CD4-positive, alpha-beta memory T cell (primary cell): ENCODE data around the gene CDKAL1. TPM values are rescaled to one million over a fixed set of nuclear protein-coding genes. Genes with fewer than 3 reads are reported as not detected.
"Not testable (repeated sequence)": the region's sequence is repeated elsewhere in the genome, so short reads cannot be mapped to it uniquely, and the experiment has no call there.

Experiments
- CTCF ChIA-PET: fragments of 350-600 bp; sonication (Branson Sonifier 250); formaldehyde crosslinking; loops from one replicate; lab custom pipeline; 2021; ENCODE audit warnings: inconsistent platforms; ENCODE audit not compliant: partially characterized antibody; lab: Charles Lee
- POLR2A ChIA-PET: fragments of 350-600 bp; sonication (Branson Sonifier 250); formaldehyde crosslinking; loops from one replicate; lab custom pipeline; 2021; ENCODE audit not compliant: partially characterized antibody; lab: Charles Lee
- DNase-seq, 5 donors: peaks; one replicate each; pipeline versions ENCODE4 v3.0.0 to v3.0.0-alpha.2; 2020 to 2022; ENCODE audit warnings: mixed read lengths in 1 of 5
- H3K27ac ChIP-seq: one replicate; pipeline ENCODE4 v1.7.0; 2013; ENCODE audit warnings: low read depth, low read length
- H3K27me3 ChIP-seq: 2 replicates; pipeline ENCODE4 v1.7.0; 2013; ENCODE audit warnings: mild to moderate bottlenecking, low read length, moderate library complexity; ENCODE audit not compliant: insufficient read depth
- H3K36me3 ChIP-seq: 2 replicates; pipeline ENCODE4 v1.7.0; 2013; ENCODE audit warnings: mild to moderate bottlenecking, low read length, moderate library complexity; ENCODE audit not compliant: insufficient read depth
- H3K4me1 ChIP-seq: 2 replicates; pipeline ENCODE4 v1.7.0; 2013; ENCODE audit warnings: mild to moderate bottlenecking, low read length, moderate library complexity; ENCODE audit not compliant: insufficient read depth
- H3K4me3 ChIP-seq, 2 donors: one replicate each; pipeline ENCODE4 v1.7.0; 2013; ENCODE audit warnings: low read length in 2 of 2, mild to moderate bottlenecking in 1 of 2
- H3K9me3 ChIP-seq, 2 donors: one replicate each; pipeline ENCODE4 v1.7.0; 2013; ENCODE audit warnings: low read length in 2 of 2, control low read depth in 1 of 2; ENCODE audit not compliant: control insufficient read depth in 1 of 2
- H3K27ac Mint-ChIP-seq, 7 donors: one replicate each; pipeline ENCODE4 v1.8.0; 2020 to 2021; ENCODE audit warnings: mixed read lengths in 7 of 7, mild to moderate bottlenecking in 6 of 7, inconsistent platforms in 3 of 7, moderate library complexity in 3 of 7
- H3K27me3 Mint-ChIP-seq, 2 donors: one replicate each; pipeline ENCODE4 v1.8.0; 2020 to 2021; ENCODE audit warnings: mixed read lengths in 2 of 2
- H3K36me3 Mint-ChIP-seq, 2 donors: one replicate each; pipeline ENCODE4 v1.8.0; 2020 to 2021; ENCODE audit warnings: mixed read lengths in 2 of 2, inconsistent platforms in 1 of 2, mild to moderate bottlenecking in 1 of 2
- H3K4me1 Mint-ChIP-seq, 4 donors: one replicate each; pipeline ENCODE4 v1.8.0; 2020 to 2021; ENCODE audit warnings: mixed read lengths in 4 of 4, mild to moderate bottlenecking in 1 of 4
- H3K4me3 Mint-ChIP-seq, 8 donors: one replicate each; pipeline ENCODE4 v1.8.0; 2020 to 2021; ENCODE audit warnings: mixed read lengths in 8 of 8, mild to moderate bottlenecking in 7 of 8, moderate library complexity in 6 of 8, inconsistent platforms in 3 of 8
- H3K9me3 Mint-ChIP-seq, 8 donors: one replicate each; pipeline ENCODE4 v1.8.0; 2020 to 2021; ENCODE audit warnings: mixed read lengths in 8 of 8, mild to moderate bottlenecking in 5 of 8, inconsistent platforms in 3 of 8, moderate library complexity in 1 of 8
- intact Hi-C: fragments of 100-400 bp; cut with micrococcal nuclease; formaldehyde crosslinking; loops from one replicate; pipeline ENCODE4 v1.15.1; 2023
- polyA plus RNA-seq, 2 donors: library from polyadenylated mRNA; unstranded; fragments of 300-500 nt; fragmentation: Illumina TruSeq; gene quantifications; one replicate each; pipeline ENCODE4 v1.2.3, GENCODE V29; 2021
- total RNA-seq, 2 experiments: library from RNA; stranded (reverse); gene quantifications; one replicate each; pipeline ENCODE4 v1.2.3, GENCODE V29; 2021

The CDKAL1 gene
- total and polyA plus RNA-seq, 4 experiments from 2014 or later: 22.3 to 41.8 (median 26.8) TPM

DNA sequence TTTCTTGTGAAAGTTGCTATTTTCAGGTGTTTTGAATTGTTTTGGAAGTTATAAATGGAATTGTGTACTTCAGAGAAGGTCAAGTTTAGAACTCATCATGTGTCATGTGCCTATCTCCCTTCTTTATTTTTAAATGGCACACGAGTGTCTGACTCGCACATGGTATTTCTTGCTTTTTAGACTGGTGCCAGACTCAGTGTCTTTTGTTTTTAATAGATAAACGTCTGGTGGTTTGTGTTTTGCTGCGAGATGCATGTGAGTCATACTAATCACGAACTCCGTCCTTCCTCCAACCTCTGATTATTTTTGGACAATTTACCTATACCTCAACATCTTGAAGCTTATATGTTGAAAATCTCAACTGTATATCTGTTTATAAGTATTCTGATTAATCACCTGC, 292.1 kb downstream of the CDKAL1 start:
- H3K36me3 Mint-ChIP-seq: peaks cover 29 to 51% of the 10 kb centered on the region in 2 donors

DNA sequence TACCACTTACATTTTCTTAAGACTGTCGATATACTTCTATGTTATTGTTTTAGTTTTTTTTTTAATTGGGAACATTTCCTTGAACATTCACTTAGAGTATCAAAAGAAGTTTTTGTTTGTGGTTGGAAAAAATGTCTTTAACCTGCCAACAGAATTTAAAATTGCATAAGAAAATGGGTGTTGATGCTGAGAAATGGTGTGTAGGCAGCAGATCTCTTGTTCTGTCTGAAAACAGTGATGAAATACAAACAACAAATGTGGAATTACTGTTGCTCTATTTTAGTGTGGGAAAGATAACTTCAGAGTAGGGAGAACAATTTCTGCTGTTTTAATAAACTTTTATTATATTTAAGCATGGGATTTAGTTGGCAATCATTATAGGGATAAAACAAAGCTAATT, 293.5 kb downstream of the CDKAL1 start:
- peaks cover 0 to 2% (median 0%) of the 10 kb centered on the region in 8 donors for H3K9me3 Mint-ChIP-seq

More for the DNA sequence above, 292.1 kb downstream of the CDKAL1 start:
- Mint-ChIP-seq H3K9me3 (peaks cover 0 to 2% (median 0%) of the 10 kb centered on the region in 8 donors), H3K4me1 (peaks cover 0 to 10% (median 6%) of the 10 kb centered on the region in 4 donors), H3K27ac (peak overlapping the region in 1 of 7 donors; percentile 11), H3K27me3 (no peaks in the 10 kb centered on the region), H3K4me3 (no peak overlapping the region)
- Histone ChIP-seq H3K4me3 (no peak overlapping the region), H3K27ac (no peak overlapping the region), H3K27me3 (no peaks in the 10 kb centered on the region), H3K36me3 (no peaks in the 10 kb centered on the region), H3K9me3 (no peaks in the 10 kb centered on the region), H3K4me1 (no peaks in the 10 kb centered on the region)
- intact Hi-C loops: no loop called here
- ChIA-PET POLR2A (no interaction called here), CTCF (no interaction called here)
- no peak for DNase-seq

DNA sequence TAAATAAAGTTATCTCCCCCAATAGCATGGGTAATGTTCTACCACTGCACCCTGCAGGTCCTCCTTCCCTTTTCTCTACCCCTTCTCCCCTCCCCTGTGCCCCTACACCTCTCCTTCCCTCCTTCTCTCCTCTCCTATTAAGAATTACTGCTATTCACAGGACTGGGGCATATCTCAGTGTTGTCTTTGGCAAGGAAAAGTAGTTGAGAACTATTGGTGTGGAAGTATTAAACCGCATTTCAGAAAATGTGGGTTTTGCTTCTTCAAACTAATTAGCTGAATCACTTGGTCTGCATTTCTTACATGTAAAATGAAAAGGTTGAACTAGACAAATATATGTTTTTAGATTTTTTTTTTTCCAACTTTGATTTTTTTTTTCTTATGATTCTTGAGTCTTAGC, 296.3 kb downstream of the CDKAL1 start:
- POLR2A ChIA-PET: no interaction called here
- Histone ChIP-seq H3K4me1 (peaks cover 13% of the 10 kb centered on the region), H3K4me3 (no peak overlapping the region), H3K9me3 (no peaks in the 10 kb centered on the region), H3K36me3 (no peaks in the 10 kb centered on the region), H3K27ac (no peak overlapping the region), H3K27me3 (no peaks in the 10 kb centered on the region)
- peaks cover 19 to 42% (median 20%) of the 10 kb centered on the region in 4 donors for H3K4me1 Mint-ChIP-seq
- intact Hi-C loops: no loop called here
- DNase-seq: no peak
- no peak overlapping the region for H3K4me3 Mint-ChIP-seq
- H3K9me3 Mint-ChIP-seq: peaks cover 0 to 2% (median 0%) of the 10 kb centered on the region in 8 donors
- H3K27me3 Mint-ChIP-seq: no peaks in the 10 kb centered on the region
- H3K27ac Mint-ChIP-seq: no peak overlapping the region
- H3K36me3 Mint-ChIP-seq: peaks cover 5 to 29% of the 10 kb centered on the region in 2 donors
- CTCF ChIA-PET: interaction anchor here (0.7 to 1.4 kb wide), 2 partner anchors 9 to 747 kb away, joined by 3 read pairs; no protein-coding TSS in a partner anchor

More for the DNA sequence above, 293.5 kb downstream of the CDKAL1 start:
- ChIA-PET POLR2A (no interaction called here), CTCF (no interaction called here)
- Mint-ChIP-seq H3K27ac (no peak overlapping the region), H3K4me1 (peaks cover 5 to 23% (median 8%) of the 10 kb centered on the region in 4 donors), H3K36me3 (peaks cover 19 to 43% of the 10 kb centered on the region in 2 donors), H3K27me3 (no peaks in the 10 kb centered on the region), H3K4me3 (no peak overlapping the region)
- no peaks in the 10 kb centered on the region for H3K9me3 ChIP-seq
- DNase-seq: no peak
- H3K4me1 ChIP-seq: no peaks in the 10 kb centered on the region
- H3K27ac ChIP-seq: no peak overlapping the region
- no peaks in the 10 kb centered on the region for H3K27me3 ChIP-seq
- no peaks in the 10 kb centered on the region for H3K36me3 ChIP-seq
- no peak overlapping the region for H3K4me3 ChIP-seq
- intact Hi-C loops: no loop called here

DNA sequence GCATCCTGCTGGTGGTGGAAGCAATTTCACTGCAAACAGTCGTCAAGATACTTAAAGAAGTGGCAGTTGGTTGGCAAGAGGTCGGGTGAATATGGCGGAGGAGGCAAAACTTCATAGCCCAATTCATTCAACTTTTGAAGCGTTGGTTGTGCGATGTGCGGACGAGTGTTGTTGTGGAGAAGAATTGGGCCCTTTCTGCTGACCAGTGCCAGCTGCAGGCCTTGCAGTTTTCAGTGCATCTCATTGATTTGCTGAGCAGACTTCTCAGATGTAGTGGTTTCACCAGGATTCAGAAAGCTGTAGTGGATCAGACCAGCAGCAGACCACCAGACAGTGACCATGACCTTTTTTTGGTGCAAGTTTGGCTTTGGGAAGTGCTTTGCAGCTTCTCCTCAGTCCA, 297.0 kb downstream of the CDKAL1 start:
- Mint-ChIP-seq H3K36me3 (peaks cover 7 to 33% of the 10 kb centered on the region in 2 donors), H3K4me1 (peaks cover 22 to 45% (median 24%) of the 10 kb centered on the region in 4 donors)
- H3K4me3 Mint-ChIP-seq, intact Hi-C loops, H3K9me3 Mint-ChIP-seq, H3K9me3 ChIP-seq, H3K27me3 ChIP-seq, H3K4me3 ChIP-seq, POLR2A ChIA-PET, H3K27ac Mint-ChIP-seq, H3K36me3 ChIP-seq, DNase-seq, H3K27me3 Mint-ChIP-seq, H3K27ac ChIP-seq: not testable (repeated sequence)
- peaks cover 13% of the 10 kb centered on the region for H3K4me1 ChIP-seq
- CTCF ChIA-PET: interaction anchor here (1.4 kb wide), 1 partner anchor 8 kb away, joined by 3 read pairs; no protein-coding TSS in a partner anchor

DNA sequence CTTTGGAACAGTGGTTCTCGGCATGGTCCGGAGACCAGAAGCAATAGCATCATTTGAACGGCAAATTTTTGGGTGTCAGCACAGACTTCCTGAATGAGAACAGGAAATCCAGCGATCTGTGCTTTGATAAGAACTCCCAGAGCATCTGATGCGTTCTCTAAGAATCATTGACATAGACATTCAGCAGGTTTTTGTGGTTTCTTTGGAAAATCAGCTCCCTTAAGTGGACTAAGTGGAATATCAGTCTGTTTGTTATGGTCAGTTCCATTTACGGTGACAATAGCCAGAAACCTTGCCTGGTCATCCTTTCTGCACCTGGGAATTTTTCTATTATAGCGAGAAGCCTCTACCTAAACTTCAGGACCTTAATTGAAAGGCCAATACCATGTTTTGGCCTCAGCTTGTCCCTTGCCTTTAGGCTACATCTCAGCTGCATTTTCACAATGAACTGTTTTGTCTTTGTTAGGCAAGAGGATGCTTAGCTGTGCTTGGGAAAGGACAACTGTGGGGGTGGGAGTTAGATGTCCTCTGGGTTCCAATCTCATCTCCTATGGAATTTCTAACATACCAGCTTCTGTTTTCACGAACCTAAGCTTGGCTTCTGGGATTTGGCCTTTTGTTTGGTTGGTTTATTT, 299.7 kb downstream of the CDKAL1 start:
- ChIA-PET POLR2A (no interaction called here), CTCF (no interaction called here)
- Histone ChIP-seq H3K27me3 (no peaks in the 10 kb centered on the region), H3K4me1 (peaks cover 21% of the 10 kb centered on the region), H3K9me3 (no peaks in the 10 kb centered on the region), H3K27ac (no peak overlapping the region), H3K4me3 (no peak overlapping the region), H3K36me3 (no peaks in the 10 kb centered on the region)
- intact Hi-C loops: no loop called here
- DNase-seq: no peak
- Mint-ChIP-seq H3K27me3 (no peaks in the 10 kb centered on the region), H3K9me3 (peaks cover 0 to 2% (median 0%) of the 10 kb centered on the region in 8 donors), H3K27ac (peak overlapping the region in 2 of 7 donors; percentile 17 to 44), H3K4me1 (peaks cover 31 to 48% (median 38%) of the 10 kb centered on the region in 4 donors), H3K4me3 (no peak overlapping the region), H3K36me3 (peaks cover 5 to 26% of the 10 kb centered on the region in 2 donors)

DNA sequence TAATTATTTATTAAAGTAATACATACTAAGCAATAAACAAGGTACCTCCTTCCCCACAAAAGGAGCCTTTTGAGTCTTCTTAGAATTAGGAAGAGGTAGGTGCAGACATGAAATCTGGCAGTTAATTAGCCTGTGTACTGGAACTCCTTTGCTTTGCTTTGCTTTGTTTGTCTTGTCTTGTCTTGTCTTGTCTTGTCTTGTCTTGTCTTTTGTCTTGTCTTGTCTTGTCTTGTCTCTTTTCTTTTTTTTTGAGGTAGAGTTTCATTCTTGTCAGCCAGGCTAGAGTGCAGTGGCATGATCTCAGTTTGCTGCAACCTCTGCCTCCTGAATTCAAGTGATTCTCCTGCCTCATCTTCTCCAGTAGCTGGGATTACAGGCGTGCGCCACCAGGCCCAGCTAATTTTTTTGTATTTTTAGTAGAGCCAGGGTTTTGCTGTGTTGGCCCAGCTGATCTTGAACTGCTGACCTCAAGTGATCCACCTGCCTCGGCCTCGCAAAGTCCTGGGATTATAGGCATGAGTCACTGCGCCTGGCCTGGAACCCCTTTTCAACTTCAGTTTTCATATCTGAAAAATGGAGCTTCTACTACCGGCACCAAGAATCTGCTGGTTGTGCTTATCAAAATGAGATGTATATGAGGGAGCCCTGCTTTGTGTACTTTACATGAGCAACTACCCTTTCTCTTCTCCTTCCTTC, 301.2 kb downstream of the CDKAL1 start:
- peaks cover 21% of the 10 kb centered on the region for H3K4me1 ChIP-seq
- Mint-ChIP-seq H3K27ac (peak overlapping the region in 5 of 7 donors; percentile 31 to 66 (median 44)), H3K36me3 (peaks cover 5 to 26% of the 10 kb centered on the region in 2 donors), H3K27me3 (no peaks in the 10 kb centered on the region), H3K4me1 (peaks cover 33 to 57% (median 42%) of the 10 kb centered on the region in 4 donors), H3K4me3 (no peak overlapping the region), H3K9me3 (peaks cover 0 to 2% (median 0%) of the 10 kb centered on the region in 8 donors)
- no peak for DNase-seq
- H3K27me3 ChIP-seq: no peaks in the 10 kb centered on the region
- POLR2A ChIA-PET: no interaction called here
- CTCF ChIA-PET: no interaction called here
- no peak overlapping the region for H3K4me3 ChIP-seq
- intact Hi-C loops: no loop called here
- H3K9me3 ChIP-seq: no peaks in the 10 kb centered on the region
- no peaks in the 10 kb centered on the region for H3K36me3 ChIP-seq
- no peak overlapping the region for H3K27ac ChIP-seq

DNA sequence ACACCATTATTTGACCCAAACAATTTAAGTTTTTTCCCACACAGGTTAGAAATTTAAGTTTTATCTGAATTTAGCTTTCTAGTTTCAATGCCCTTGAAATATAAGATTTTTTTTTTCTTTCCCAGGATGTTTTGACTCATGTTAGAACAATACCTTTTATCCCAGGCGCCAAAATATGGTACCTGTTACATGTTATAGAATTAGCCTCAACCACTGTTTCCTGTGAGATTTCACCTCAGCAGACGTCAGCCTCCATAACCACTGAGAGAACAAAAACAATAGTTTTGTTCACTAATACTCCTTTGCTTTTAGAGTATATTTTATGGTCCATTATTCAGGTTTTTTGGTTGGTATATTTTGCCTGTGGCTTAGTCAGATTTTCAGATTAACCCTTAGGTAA, 302.9 kb downstream of the CDKAL1 start:
- Mint-ChIP-seq H3K27ac (peak overlapping the region in 5 of 7 donors; percentile 7 to 77 (median 25)), H3K9me3 (no peaks in the 10 kb centered on the region), H3K4me3 (peak overlapping the region in 2 of 8 donors; percentile 6 to 44), H3K27me3 (no peaks in the 10 kb centered on the region), H3K4me1 (peaks cover 30 to 52% (median 42%) of the 10 kb centered on the region in 4 donors), H3K36me3 (peaks cover 1 to 11% of the 10 kb centered on the region in 2 donors)
- intact Hi-C loops: no loop called here
- Histone ChIP-seq H3K4me3 (no peak overlapping the region), H3K27me3 (no peaks in the 10 kb centered on the region), H3K36me3 (no peaks in the 10 kb centered on the region), H3K9me3 (no peaks in the 10 kb centered on the region), H3K4me1 (peaks cover 21% of the 10 kb centered on the region), H3K27ac (no peak overlapping the region)
- POLR2A ChIA-PET: no interaction called here
- CTCF ChIA-PET: no interaction called here
- peak; percentile 34 to 53 (median 40) for DNase-seq
